Astrocyte (in vitro differentiated cells and primary cell): Measurements from ENCODE around the gene NT5DC3.

ENCODE experiments used
- EZH2 ChIP-seq: IDR thresholded peaks from 2 replicates; pipeline ENCODE4 v1.6.1; 2012; ENCODE audit warnings: mild to moderate bottlenecking, low read length, inconsistent platforms; ENCODE audit not compliant: insufficient read depth
- TF ChIP-seq, protein P1 (sequence below): IDR thresholded peaks from 2 replicates; pipeline ENCODE4 v1.5.1; 2011; ENCODE audit warnings: low read depth, mild to moderate bottlenecking, inconsistent platforms, low read length, moderate library complexity; ENCODE audit not compliant: insufficient read depth

GRCh38 chr12:103805655-103806360 lies 35.2 kb downstream of the NT5DC3 start:
- TF ChIP-seq, protein P1, sequence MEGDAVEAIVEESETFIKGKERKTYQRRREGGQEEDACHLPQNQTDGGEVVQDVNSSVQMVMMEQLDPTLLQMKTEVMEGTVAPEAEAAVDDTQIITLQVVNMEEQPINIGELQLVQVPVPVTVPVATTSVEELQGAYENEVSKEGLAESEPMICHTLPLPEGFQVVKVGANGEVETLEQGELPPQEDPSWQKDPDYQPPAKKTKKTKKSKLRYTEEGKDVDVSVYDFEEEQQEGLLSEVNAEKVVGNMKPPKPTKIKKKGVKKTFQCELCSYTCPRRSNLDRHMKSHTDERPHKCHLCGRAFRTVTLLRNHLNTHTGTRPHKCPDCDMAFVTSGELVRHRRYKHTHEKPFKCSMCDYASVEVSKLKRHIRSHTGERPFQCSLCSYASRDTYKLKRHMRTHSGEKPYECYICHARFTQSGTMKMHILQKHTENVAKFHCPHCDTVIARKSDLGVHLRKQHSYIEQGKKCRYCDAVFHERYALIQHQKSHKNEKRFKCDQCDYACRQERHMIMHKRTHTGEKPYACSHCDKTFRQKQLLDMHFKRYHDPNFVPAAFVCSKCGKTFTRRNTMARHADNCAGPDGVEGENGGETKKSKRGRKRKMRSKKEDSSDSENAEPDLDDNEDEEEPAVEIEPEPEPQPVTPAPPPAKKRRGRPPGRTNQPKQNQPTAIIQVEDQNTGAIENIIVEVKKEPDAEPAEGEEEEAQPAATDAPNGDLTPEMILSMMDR = no peak
- TF ChIP-seq EZH2 = no peak
